DND-41 (cell line): Measurements from ENCODE around the gene MESP2.
"Not testable (repeated sequence)": the region's sequence is repeated elsewhere in the genome, so short reads cannot be mapped to it uniquely, and the experiment has no call there.

ENCODE experiments used
- EZH2 ChIP-seq: IDR thresholded peaks from 3 replicates; pipeline ENCODE4 v1.6.1; 2012; ENCODE audit warnings: borderline replicate concordance, low read depth, mild to moderate bottlenecking, moderate library complexity, low read length, inconsistent platforms; ENCODE audit not compliant: severe bottlenecking
- TF ChIP-seq, protein P1 (sequence below): IDR thresholded peaks from 2 replicates; pipeline ENCODE4 v1.5.1; 2012; ENCODE audit warnings: borderline replicate concordance, low read length, moderate library complexity, mild to moderate bottlenecking; ENCODE audit not compliant: poor library complexity, severe bottlenecking; ENCODE audit errors: extremely low read depth

- TF ChIP-seq, protein P1, sequence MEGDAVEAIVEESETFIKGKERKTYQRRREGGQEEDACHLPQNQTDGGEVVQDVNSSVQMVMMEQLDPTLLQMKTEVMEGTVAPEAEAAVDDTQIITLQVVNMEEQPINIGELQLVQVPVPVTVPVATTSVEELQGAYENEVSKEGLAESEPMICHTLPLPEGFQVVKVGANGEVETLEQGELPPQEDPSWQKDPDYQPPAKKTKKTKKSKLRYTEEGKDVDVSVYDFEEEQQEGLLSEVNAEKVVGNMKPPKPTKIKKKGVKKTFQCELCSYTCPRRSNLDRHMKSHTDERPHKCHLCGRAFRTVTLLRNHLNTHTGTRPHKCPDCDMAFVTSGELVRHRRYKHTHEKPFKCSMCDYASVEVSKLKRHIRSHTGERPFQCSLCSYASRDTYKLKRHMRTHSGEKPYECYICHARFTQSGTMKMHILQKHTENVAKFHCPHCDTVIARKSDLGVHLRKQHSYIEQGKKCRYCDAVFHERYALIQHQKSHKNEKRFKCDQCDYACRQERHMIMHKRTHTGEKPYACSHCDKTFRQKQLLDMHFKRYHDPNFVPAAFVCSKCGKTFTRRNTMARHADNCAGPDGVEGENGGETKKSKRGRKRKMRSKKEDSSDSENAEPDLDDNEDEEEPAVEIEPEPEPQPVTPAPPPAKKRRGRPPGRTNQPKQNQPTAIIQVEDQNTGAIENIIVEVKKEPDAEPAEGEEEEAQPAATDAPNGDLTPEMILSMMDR = not testable (repeated sequence)
- not testable (repeated sequence) for TF ChIP-seq EZH2
These were observed 12.5 kb downstream of the MESP2 start for GRCh38 chr15:89788585-89788984.
